HepG2 (cell line): ENCODE measurements around the gene SLC23A3. TPM values are rescaled to one million over a fixed set of nuclear protein-coding genes. Genes with fewer than 3 reads are reported as not detected.

Experiments
- FOXA3 ChIP-seq: IDR thresholded peaks from 2 replicates; pipeline ENCODE4 v1.6.1; 2016; ENCODE audit warnings: missing genetic modification reagents, missing compliant biosample characterization
- GPN1 ChIP-seq: sonication (generic); formaldehyde crosslinking; IDR thresholded peaks from 2 replicates; pipeline ENCODE4 v1.5.1; 2020; ENCODE audit warnings: missing genetic modification reagents, borderline replicate concordance
- NFIC ChIP-seq: IDR thresholded peaks from 2 replicates; pipeline ENCODE4 v1.6.1; 2012; ENCODE audit warnings: mild to moderate bottlenecking, low read length, inconsistent platforms
- NFKB2 ChIP-seq: sonication (generic); formaldehyde crosslinking; IDR thresholded peaks from 2 replicates; pipeline ENCODE4 v1.4.0; 2020; ENCODE audit warnings: missing genetic modification reagents, borderline replicate concordance
- NFRKB ChIP-seq: fragments of 450-650 bp; IDR thresholded peaks from 2 replicates; pipeline ENCODE4 v1.6.1; 2017
- PAF1 ChIP-seq: IDR thresholded peaks from 2 replicates; pipeline ENCODE4 v1.6.1; 2016; ENCODE audit warnings: missing genetic modification reagents, missing compliant biosample characterization
- POLR2AphosphoS5 ChIP-seq: IDR thresholded peaks from 2 replicates; pipeline ENCODE4 v1.6.1; 2012; ENCODE audit warnings: low read depth, low read length
- PTBP1 ChIP-seq: fragments of 200-400 bp; formaldehyde crosslinking; IDR thresholded peaks from 2 replicates; pipeline ENCODE4 v1.6.1; 2018; ENCODE audit warnings: low read length, low read depth; ENCODE audit not compliant: poor library complexity, severe bottlenecking
- RNF219 ChIP-seq: sonication (generic); formaldehyde crosslinking; IDR thresholded peaks from 2 replicates; pipeline ENCODE4 v1.5.0; 2020; ENCODE audit warnings: mild to moderate bottlenecking, missing genetic modification reagents
- U2AF1 ChIP-seq: fragments of 200-400 bp; formaldehyde crosslinking; optimal IDR thresholded peaks from 2 replicates; pipeline ENCODE3; 2017; ENCODE audit warnings: mild to moderate bottlenecking, low read depth, low read length
- polyA plus RNA-seq, 8 experiments: library from polyadenylated mRNA; depleted of rRNA in 3 of 8; stranded (reverse) in 7 of 8; unstranded in 1 of 8; fragments of >200 nt; fragmentation: Illumina TruSeq in 4 of 8; extraction: Trizol in 4 of 8; gene quantifications; 2 replicates each; pipeline versions ENCODE4 v1.2.1 to v1.2.3, GENCODE V29; 2011 to 2016; ENCODE audit warnings: low read depth in 4 of 8, missing spikeins in 1 of 8, mixed read lengths in 1 of 8; ENCODE audit not compliant: insufficient read depth in 1 of 8
- total RNA-seq, 5 experiments: library from RNA; depleted of rRNA; stranded (reverse); fragments of >200 nt; fragmentation: Illumina TruSeq; extraction: Trizol; gene quantifications; 2 replicates each; pipeline ENCODE4 v1.2.3, GENCODE V29; 2016; ENCODE audit warnings: low read depth in 1 of 5
- TF ChIP-seq, protein P1 (sequence below): sonication (generic); formaldehyde crosslinking; IDR thresholded peaks from 2 replicates; pipeline ENCODE4 v1.8.0; 2022; ENCODE audit warnings: mild to moderate bottlenecking, missing genetic modification reagents, moderate library complexity
- TF ChIP-seq, protein P2 (sequence below): sonication (generic); formaldehyde crosslinking; IDR thresholded peaks from 2 replicates; pipeline ENCODE4 v1.4.0; 2020; ENCODE audit warnings: missing genetic modification reagents
- TF ChIP-seq, protein P3 (sequence below): sonication (generic); formaldehyde crosslinking; IDR thresholded peaks from 2 replicates; pipeline ENCODE4 v1.8.0; 2022; ENCODE audit warnings: mild to moderate bottlenecking, missing genetic modification reagents; ENCODE audit not compliant: insufficient replicate concordance
- TF ChIP-seq, protein P4 (sequence below): sonication (generic); formaldehyde crosslinking; IDR thresholded peaks from 2 replicates; pipeline ENCODE4 v1.4.0; 2020; ENCODE audit warnings: missing genetic modification reagents, low read depth, mild to moderate bottlenecking, borderline replicate concordance
- TF ChIP-seq, protein P5 (sequence below): sonication (generic); formaldehyde crosslinking; IDR thresholded peaks from 2 replicates; pipeline ENCODE4 v1.4.0; 2020; ENCODE audit warnings: missing genetic modification reagents

The SLC23A3 gene
- total and polyA plus RNA-seq, 2 of the 13 experiments (the other 11 are each of a cell fraction or from before 2014, with no cell fraction given): 0.38 to 0.78 TPM

DNA sequence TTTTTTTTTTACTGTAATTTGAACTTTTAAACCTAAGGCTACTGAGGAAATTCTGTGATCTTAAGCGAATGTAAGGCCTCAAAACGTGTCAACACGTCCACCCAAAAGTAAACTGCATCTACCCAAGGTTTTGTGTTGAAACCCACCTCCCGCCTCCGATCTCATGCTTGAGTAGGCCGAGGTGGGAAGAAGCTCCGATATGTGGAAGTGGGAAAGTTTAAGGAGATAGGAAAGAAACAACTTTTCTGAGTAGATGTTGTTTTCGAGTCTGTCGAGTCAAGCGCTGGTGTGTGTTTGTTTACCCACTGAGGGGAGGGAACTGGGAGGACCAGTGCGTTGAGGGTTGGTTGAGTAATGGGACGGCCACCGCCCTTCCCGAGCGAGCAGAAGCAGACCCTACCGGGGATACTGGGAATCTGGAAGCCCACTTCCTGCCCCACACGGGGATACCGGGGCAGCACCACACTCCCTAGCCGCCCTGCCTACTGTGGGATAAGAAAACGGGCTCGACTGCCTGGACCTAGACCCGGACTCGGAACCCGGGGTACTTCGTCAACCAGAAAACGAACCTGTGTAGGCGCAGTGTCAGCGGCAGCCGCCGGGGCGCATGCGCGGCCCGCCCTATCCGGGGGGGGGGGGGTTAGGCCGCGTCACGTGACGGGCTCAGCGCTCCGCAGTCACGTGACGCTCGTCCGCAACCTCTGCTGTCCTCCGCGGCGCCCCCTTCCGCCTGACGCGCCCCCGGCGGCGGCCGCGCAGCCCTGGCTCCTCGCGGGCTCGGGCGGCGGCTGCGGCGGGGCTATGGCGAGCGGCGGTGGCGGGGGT lies 7.9 kb upstream of the SLC23A3 start, which contains the start of gene RETREG2 (continued):
- TF ChIP-seq FOXA3 (CRISPR knock-in tag) (peak; percentile 89), NFRKB (no peak), POLR2AphosphoS5 (peak; percentile 92), GPN1 (CRISPR knock-in tag) (no peak), RNF219 (no peak; the same call in 1 of the 2 replicates), NFKB2 (CRISPR knock-in tag) (peak; percentile 76; the same call in 1 of the 2 replicates), U2AF1 (no peak), PAF1 (CRISPR knock-in tag) (no peak), NFIC (peak; percentile 53; the same call in 1 of the 2 replicates), PTBP1 (no peak)
- TF ChIP-seq, protein P1, sequence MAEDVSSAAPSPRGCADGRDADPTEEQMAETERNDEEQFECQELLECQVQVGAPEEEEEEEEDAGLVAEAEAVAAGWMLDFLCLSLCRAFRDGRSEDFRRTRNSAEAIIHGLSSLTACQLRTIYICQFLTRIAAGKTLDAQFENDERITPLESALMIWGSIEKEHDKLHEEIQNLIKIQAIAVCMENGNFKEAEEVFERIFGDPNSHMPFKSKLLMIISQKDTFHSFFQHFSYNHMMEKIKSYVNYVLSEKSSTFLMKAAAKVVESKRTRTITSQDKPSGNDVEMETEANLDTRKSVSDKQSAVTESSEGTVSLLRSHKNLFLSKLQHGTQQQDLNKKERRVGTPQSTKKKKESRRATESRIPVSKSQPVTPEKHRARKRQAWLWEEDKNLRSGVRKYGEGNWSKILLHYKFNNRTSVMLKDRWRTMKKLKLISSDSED: 0 out of 2 replicates have a peak, but pooled peaks have one; percentile 29
- TF ChIP-seq, protein P2, sequence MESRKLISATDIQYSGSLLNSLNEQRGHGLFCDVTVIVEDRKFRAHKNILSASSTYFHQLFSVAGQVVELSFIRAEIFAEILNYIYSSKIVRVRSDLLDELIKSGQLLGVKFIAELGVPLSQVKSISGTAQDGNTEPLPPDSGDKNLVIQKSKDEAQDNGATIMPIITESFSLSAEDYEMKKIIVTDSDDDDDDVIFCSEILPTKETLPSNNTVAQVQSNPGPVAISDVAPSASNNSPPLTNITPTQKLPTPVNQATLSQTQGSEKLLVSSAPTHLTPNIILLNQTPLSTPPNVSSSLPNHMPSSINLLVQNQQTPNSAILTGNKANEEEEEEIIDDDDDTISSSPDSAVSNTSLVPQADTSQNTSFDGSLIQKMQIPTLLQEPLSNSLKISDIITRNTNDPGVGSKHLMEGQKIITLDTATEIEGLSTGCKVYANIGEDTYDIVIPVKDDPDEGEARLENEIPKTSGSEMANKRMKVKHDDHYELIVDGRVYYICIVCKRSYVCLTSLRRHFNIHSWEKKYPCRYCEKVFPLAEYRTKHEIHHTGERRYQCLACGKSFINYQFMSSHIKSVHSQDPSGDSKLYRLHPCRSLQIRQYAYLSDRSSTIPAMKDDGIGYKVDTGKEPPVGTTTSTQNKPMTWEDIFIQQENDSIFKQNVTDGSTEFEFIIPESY (CRISPR knock-in tag): no peak
- TF ChIP-seq, protein P3, sequence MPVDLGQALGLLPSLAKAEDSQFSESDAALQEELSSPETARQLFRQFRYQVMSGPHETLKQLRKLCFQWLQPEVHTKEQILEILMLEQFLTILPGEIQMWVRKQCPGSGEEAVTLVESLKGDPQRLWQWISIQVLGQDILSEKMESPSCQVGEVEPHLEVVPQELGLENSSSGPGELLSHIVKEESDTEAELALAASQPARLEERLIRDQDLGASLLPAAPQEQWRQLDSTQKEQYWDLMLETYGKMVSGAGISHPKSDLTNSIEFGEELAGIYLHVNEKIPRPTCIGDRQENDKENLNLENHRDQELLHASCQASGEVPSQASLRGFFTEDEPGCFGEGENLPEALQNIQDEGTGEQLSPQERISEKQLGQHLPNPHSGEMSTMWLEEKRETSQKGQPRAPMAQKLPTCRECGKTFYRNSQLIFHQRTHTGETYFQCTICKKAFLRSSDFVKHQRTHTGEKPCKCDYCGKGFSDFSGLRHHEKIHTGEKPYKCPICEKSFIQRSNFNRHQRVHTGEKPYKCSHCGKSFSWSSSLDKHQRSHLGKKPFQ (CRISPR knock-in tag): no peak
- TF ChIP-seq, protein P4, sequence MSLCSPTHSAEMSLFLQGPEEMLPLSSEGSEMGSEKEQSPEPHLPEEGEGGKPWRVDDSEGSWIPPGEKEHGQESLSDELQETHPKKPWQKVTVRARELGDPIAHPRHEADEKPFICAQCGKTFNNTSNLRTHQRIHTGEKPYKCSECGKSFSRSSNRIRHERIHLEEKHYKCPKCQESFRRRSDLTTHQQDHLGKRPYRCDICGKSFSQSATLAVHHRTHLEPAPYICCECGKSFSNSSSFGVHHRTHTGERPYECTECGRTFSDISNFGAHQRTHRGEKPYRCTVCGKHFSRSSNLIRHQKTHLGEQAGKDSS (CRISPR knock-in tag): peak; percentile 69; the same call in 1 of the 2 replicates
- TF ChIP-seq, protein P5, sequence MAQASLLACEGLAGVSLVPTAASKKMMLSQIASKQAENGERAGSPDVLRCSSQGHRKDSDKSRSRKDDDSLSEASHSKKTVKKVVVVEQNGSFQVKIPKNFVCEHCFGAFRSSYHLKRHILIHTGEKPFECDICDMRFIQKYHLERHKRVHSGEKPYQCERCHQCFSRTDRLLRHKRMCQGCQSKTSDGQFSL (CRISPR knock-in tag): peak; percentile 99
